SK-N-SH (cell line): ENCODE data around the gene TMEM14A. TPM values are rescaled to one million over a fixed set of nuclear protein-coding genes. Genes with fewer than 3 reads are reported as not detected.

Experiments
- CTCF ChIA-PET: fragments of 300-600, 350-600 bp; formaldehyde crosslinking; extraction: SDS; loops from one replicate; lab custom pipeline; 2021; lab: Yijun Ruan, JAX
- POLR2A ChIA-PET: fragments of 350-600 bp; sonication (Branson Sonifier 250); formaldehyde crosslinking; extraction: SDS; loops from one replicate; lab custom pipeline; 2020; ENCODE audit warnings: antibody characterized with exemption, inconsistent platforms; lab: Yijun Ruan, JAX
- DNase-seq: peaks from one replicate; pipeline ENCODE4 v3.0.0; 2012
- H2AFZ ChIP-seq: fragments of 200-600 bp; sonication (generic); 2 replicates; pipeline ENCODE4 v1.8.1; 2016; ENCODE audit warnings: antibody characterized with exemption, mild to moderate bottlenecking, low read depth
- H3F3A ChIP-seq: fragments of 200-600 bp; sonication (generic); replicated peaks from 2 replicates; pipeline ENCODE3; 2016; ENCODE audit warnings: antibody characterized with exemption, mild to moderate bottlenecking; ENCODE audit not compliant: insufficient read depth
- H3K27ac ChIP-seq, 2 experiments: fragments of 200-500 bp in 1 of 2; fragments of 200-600 bp in 1 of 2; sonication (Bioruptor generic) in 1 of 2; sonication (generic), shearing (Covaris generic) in 1 of 2; 2 replicates each; pipeline versions ENCODE4 v1.5.1 to v1.6.1; 2014 to 2016; ENCODE audit warnings: low read depth in 2 of 2, inconsistent platforms in 1 of 2, low read length in 1 of 2, mild to moderate bottlenecking in 1 of 2, mixed read lengths in 1 of 2
- H3K27me3 ChIP-seq: fragments of 200-600 bp; sonication (generic), shearing (Covaris generic); 2 replicates; pipeline ENCODE4 v1.6.1; 2016; ENCODE audit warnings: mixed run types; ENCODE audit not compliant: insufficient read depth
- H3K36me3 ChIP-seq, 2 experiments: fragments of 200-500 bp in 1 of 2; fragments of 200-600 bp in 1 of 2; sonication (Bioruptor generic) in 1 of 2; sonication (generic) in 1 of 2; replicated peaks in 1 of 2; 2 replicates each; pipeline versions ENCODE3 to v1.5.1; 2014 to 2016; ENCODE audit warnings: low read length in 1 of 2, mild to moderate bottlenecking in 1 of 2; ENCODE audit not compliant: insufficient read depth in 2 of 2, control insufficient read depth in 1 of 2
- H3K4me1 ChIP-seq, 2 experiments: fragments of 200-500 bp in 1 of 2; fragments of 200-600 bp in 1 of 2; sonication (Bioruptor generic) in 1 of 2; sonication (generic), shearing (Covaris generic) in 1 of 2; 2 replicates each; pipeline versions ENCODE4 v1.5.1 to v1.6.1; 2014 to 2016; ENCODE audit warnings: low read depth in 1 of 2, low read length in 1 of 2, mixed run types in 1 of 2; ENCODE audit not compliant: insufficient read depth in 2 of 2, control insufficient read depth in 1 of 2
- H3K4me2 ChIP-seq: fragments of 200-600 bp; sonication (generic), shearing (Covaris generic); 2 replicates; pipeline ENCODE4 v1.6.1; 2017; ENCODE audit warnings: mixed run types
- H3K4me3 ChIP-seq, 2 experiments: fragments of 200-500 bp in 1 of 2; fragments of 200-600 bp in 1 of 2; sonication (Bioruptor generic) in 1 of 2; sonication (generic), shearing (Covaris generic) in 1 of 2; 2 replicates each; pipeline versions ENCODE4 v1.5.1 to v1.8.1; 2014 to 2016; ENCODE audit warnings: low read depth in 2 of 2, inconsistent platforms in 1 of 2, low read length in 1 of 2, mild to moderate bottlenecking in 1 of 2, mixed read lengths in 1 of 2, moderate library complexity in 1 of 2
- H3K79me2 ChIP-seq: fragments of 200-600 bp; sonication (generic); 2 replicates; pipeline ENCODE4 v1.8.1; 2017; ENCODE audit warnings: mild to moderate bottlenecking; ENCODE audit not compliant: insufficient read depth
- H3K9ac ChIP-seq: fragments of 200-600 bp; sonication (generic); 2 replicates; pipeline ENCODE4 v1.6.1; 2017; ENCODE audit warnings: mixed run types
- H3K9me2 ChIP-seq: fragments of 200-600 bp; sonication (generic); 2 replicates; pipeline ENCODE4 v1.6.1; 2017; ENCODE audit warnings: mixed run types
- H3K9me3 ChIP-seq: fragments of 200-600 bp; sonication (generic); 2 replicates; pipeline ENCODE4 v1.6.1; 2017; ENCODE audit warnings: mixed run types, mild to moderate bottlenecking, moderate library complexity
- H4K20me1 ChIP-seq: fragments of 200-600 bp; sonication (generic); 2 replicates; pipeline ENCODE4 v1.6.1; 2017; ENCODE audit warnings: mild to moderate bottlenecking, mixed run types; ENCODE audit not compliant: insufficient read depth
- EP300 ChIP-seq, 2 experiments: IDR thresholded peaks; 2 replicates each; pipeline versions ENCODE4 v1.4.0 to v1.6.1; 2012; ENCODE audit warnings: borderline replicate concordance in 1 of 2, low read depth in 1 of 2, low read length in 1 of 2
- EZH2phosphoT487 ChIP-seq: fragments of 200-600 bp; sonication (generic); IDR thresholded peaks from 2 replicates; pipeline ENCODE4 v1.6.1; 2017; ENCODE audit warnings: low read depth, mixed run types, mild to moderate bottlenecking, antibody characterized with exemption, moderate library complexity, borderline replicate concordance
- FOSL2 ChIP-seq: IDR thresholded peaks from 2 replicates; pipeline ENCODE4 v1.4.0; 2012; ENCODE audit warnings: low read depth, mild to moderate bottlenecking, moderate library complexity, borderline replicate concordance
- FOXJ3 ChIP-seq: sonication (generic); formaldehyde crosslinking; IDR thresholded peaks from 2 replicates; pipeline ENCODE4 v1.5.1; 2020; ENCODE audit warnings: mild to moderate bottlenecking, missing genetic modification reagents
- GABPA ChIP-seq: IDR thresholded peaks from 2 replicates; pipeline ENCODE4 v1.4.0; 2012; ENCODE audit warnings: low read depth, mild to moderate bottlenecking
- GATA2 ChIP-seq: sonication (generic); formaldehyde crosslinking; IDR thresholded peaks from 2 replicates; pipeline ENCODE4 v1.5.0; 2020; ENCODE audit warnings: mild to moderate bottlenecking, missing genetic modification reagents
- IRF3 ChIP-seq: fragments of 150-350 bp; IDR thresholded peaks from 2 replicates; pipeline ENCODE4 v1.6.1; 2016; ENCODE audit warnings: mild to moderate bottlenecking, low read depth, low read length
- JUND ChIP-seq: IDR thresholded peaks from 2 replicates; pipeline ENCODE4 v1.4.0; 2012
- MAX ChIP-seq: IDR thresholded peaks from 2 replicates; pipeline ENCODE4 v1.4.0; 2012; ENCODE audit warnings: low read depth
- MXI1 ChIP-seq: IDR thresholded peaks from 2 replicates; pipeline ENCODE4 v1.6.1; 2012; ENCODE audit warnings: mild to moderate bottlenecking, low read depth, low read length, improper control_type of control experiment
- PBX3 ChIP-seq: IDR thresholded peaks from 2 replicates; pipeline ENCODE4; 2012
- POLR2AphosphoS5 ChIP-seq: IDR thresholded peaks from 2 replicates; pipeline ENCODE4 v1.6.1; 2012; ENCODE audit warnings: low read depth, low read length
- RCOR1 ChIP-seq: fragments of 150-350 bp; IDR thresholded peaks from 2 replicates; pipeline ENCODE4 v1.6.1; 2017; ENCODE audit warnings: antibody characterized with exemption, low read length
- RFX5 ChIP-seq: IDR thresholded peaks from 2 replicates; pipeline ENCODE4 v1.6.1; 2012; ENCODE audit warnings: mild to moderate bottlenecking, improper control_type of control experiment, low read length
- RXRA ChIP-seq: IDR thresholded peaks from 2 replicates; pipeline ENCODE4 v1.4.0; 2012; ENCODE audit warnings: low read depth, mild to moderate bottlenecking, borderline replicate concordance
- SIN3A ChIP-seq: IDR thresholded peaks from 2 replicates; pipeline ENCODE4 v1.6.1; 2012; ENCODE audit warnings: low read depth, mild to moderate bottlenecking, low read length, moderate library complexity, borderline replicate concordance
- SMC3 ChIP-seq: IDR thresholded peaks from 2 replicates; pipeline ENCODE4 v1.6.1; 2012; ENCODE audit warnings: low read depth, low read length, improper control_type of control experiment
- TAF1 ChIP-seq: IDR thresholded peaks from 2 replicates; pipeline ENCODE4 v1.6.1; 2012; ENCODE audit warnings: low read depth, mild to moderate bottlenecking, low read length, moderate library complexity, borderline replicate concordance
- TEAD4 ChIP-seq: IDR thresholded peaks from 2 replicates; pipeline ENCODE4 v1.4.0; 2012; ENCODE audit warnings: mild to moderate bottlenecking, borderline replicate concordance; ENCODE audit not compliant: insufficient read depth
- USF1 ChIP-seq: IDR thresholded peaks from 2 replicates; pipeline ENCODE4 v1.4.0; 2012; ENCODE audit warnings: low read depth, borderline replicate concordance
- YY1 ChIP-seq: IDR thresholded peaks from 2 replicates; pipeline ENCODE4 v1.4.0; 2012; ENCODE audit warnings: low read depth, mild to moderate bottlenecking
- WGBS: methylation state at CpG from one replicate; pipeline ENCODE4 v1.1.6; 2017; ENCODE audit warnings: low lambda C conversion rate; 5-methylcytosine and 5-hydroxymethylcytosine counted together
- polyA plus RNA-seq, 3 experiments: library from polyadenylated mRNA; depleted of rRNA; stranded (reverse); fragments of >200 nt; gene quantifications; 2 replicates each; pipeline ENCODE4 v1.2.3, GENCODE V29; 2012

Gene TMEM14A
- polyA plus RNA-seq, 1 of the 3 experiments (the other 2 are of a cell fraction), result 42.4 TPM

- TF ChIP-seq IRF3, result no peak
- TF ChIP-seq USF1, result no peak
- TF ChIP-seq TEAD4, result no peak
These were observed 27.8 kb upstream of the TMEM14A start (continued) for GRCh38 chr6:52643158-52643557.

GRCh38 chr6:52644253-52644652 is 26.7 kb upstream of the TMEM14A start:
- Histone ChIP-seq H3K36me3 (no peaks in the 10 kb centered on the region), H3K9me3 (no peaks in the 10 kb centered on the region), H3K27ac (no peak overlapping the region), H3K79me2 (no peaks in the 10 kb centered on the region), H3K4me2 (no peak overlapping the region), H3F3A (peaks cover 1% of the 10 kb centered on the region), H3K4me1 (peaks cover 3 to 16% of the 10 kb centered on the region in 2 experiments; a peak in 3 of 4 replicates), H2AFZ (no peak overlapping the region), H4K20me1 (no peaks in the 10 kb centered on the region), H3K27me3 (no peaks in the 10 kb centered on the region), H3K4me3 (no peak overlapping the region), H3K9ac (no peak overlapping the region), H3K9me2 (no peaks in the 10 kb centered on the region)
- DNase-seq, result no peak
- 64% methylated on average over 4 of the region's 4 CpGs for WGBS
- no peak for TF ChIP-seq YY1
- no peak for TF ChIP-seq RXRA
- no peak for TF ChIP-seq RFX5
- TF ChIP-seq EZH2phosphoT487, result no peak
- no peak for TF ChIP-seq TAF1
- no peak for TF ChIP-seq JUND
- no peak for TF ChIP-seq POLR2AphosphoS5
- no peak for TF ChIP-seq TEAD4
- TF ChIP-seq SMC3, result no peak
- no peak for TF ChIP-seq FOXJ3 (CRISPR knock-in tag)
- TF ChIP-seq GATA2, result no peak
- no peak for TF ChIP-seq USF1
- CTCF ChIA-PET, result interaction anchor here (4.4 kb wide), 1 partner anchor 7 kb away, joined by 33 read pairs; no protein-coding TSS in a partner anchor
- POLR2A ChIA-PET, result no interaction called here

GRCh38 chr6:52645976-52646375 is 24.9 kb upstream of the TMEM14A start:
- no peak overlapping the region for H3K9ac ChIP-seq
- 70% methylated on average over 4 of the region's 4 CpGs for WGBS
- CTCF ChIA-PET, result interaction anchor here (1.1 to 9.3 kb wide), 5 partner anchors 16 to 382 kb away, joined by 3 to 75 read pairs (median 5); no protein-coding TSS in a partner anchor
- TF ChIP-seq PBX3 (no peak), MAX (no peak), JUND (no peak), EP300 (IDR thresholded peaks at IDR 0.05; ENCODE audit: borderline replicate concordance in 1 of 2, low read depth in 1 of 2, low read length in 1 of 2) (no peak), RFX5 (no peak), EZH2phosphoT487 (no peak), YY1 (no peak), RCOR1 (no peak), SMC3 (no peak), MXI1 (no peak), FOSL2 (no peak), SIN3A (no peak), GABPA (no peak), FOXJ3 (CRISPR knock-in tag) (no peak)

More at GRCh38 chr6:52645976-52646375, 24.9 kb upstream of the TMEM14A start:
- Histone ChIP-seq H3K27ac (no peak overlapping the region), H3K36me3 (no peaks in the 10 kb centered on the region), H2AFZ (no peak overlapping the region), H3K27me3 (no peaks in the 10 kb centered on the region), H3K4me1 (peaks cover 3 to 23% of the 10 kb centered on the region in 2 experiments; a peak in 3 of 4 replicates), H3K4me2 (no peak overlapping the region), H3K79me2 (no peaks in the 10 kb centered on the region), H4K20me1 (no peaks in the 10 kb centered on the region), H3K4me3 (no peak overlapping the region), H3K9me3 (no peaks in the 10 kb centered on the region), H3F3A (peaks cover 11% of the 10 kb centered on the region), H3K9me2 (no peaks in the 10 kb centered on the region)
- POLR2A ChIA-PET, result no interaction called here
- no peak for DNase-seq
